RWPE1 (cell line): ENCODE results near the gene CDH13.

Experiments used
- CTCF ChIA-PET: fragments of 350-600 bp; sonication (Branson Sonifier 250); formaldehyde crosslinking; extraction: SDS; loops from one replicate; lab custom pipeline; 2021; lab: Yijun Ruan, JAX
- POLR2A ChIA-PET: fragments of 400-600 bp; formaldehyde crosslinking; extraction: SDS; loops from one replicate; lab custom pipeline; 2020; ENCODE audit warnings: antibody characterized with exemption; ENCODE audit not compliant: low non-redundant PET; lab: Yijun Ruan, JAX
- DNase-seq: peaks from one replicate; pipeline ENCODE4 v3.0.0; 2012; ENCODE audit warnings: low spot score
- H3K27ac ChIP-seq: fragments of 450-650 bp; 2 replicates; pipeline ENCODE4 v1.5.1; 2017
- TF ChIP-seq, protein P1 (sequence below): fragments of 450-650 bp; conservative IDR thresholded peaks from 2 replicates; pipeline ENCODE4 v1.5.1; 2017; ENCODE audit warnings: low read depth, mild to moderate bottlenecking

Gene CDH13

DNA sequence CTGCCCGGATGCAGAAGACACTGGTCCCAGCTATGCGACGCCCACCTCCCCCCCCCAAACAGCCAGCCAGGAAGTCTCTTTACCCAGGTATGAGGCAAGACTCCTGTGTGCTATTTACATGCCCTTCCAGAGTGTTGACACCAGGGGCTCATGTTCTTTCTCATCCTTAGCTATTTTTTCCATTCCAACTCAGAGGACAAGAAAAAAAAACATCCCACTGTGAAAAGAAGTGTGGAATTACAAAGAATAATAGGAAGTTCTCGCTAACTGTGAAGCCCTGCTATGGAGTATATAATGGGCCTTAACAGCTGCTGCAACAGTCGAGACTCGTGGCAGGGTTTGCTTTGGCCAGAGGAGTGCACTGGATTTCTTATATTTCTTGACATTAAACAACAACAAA, 584.9 kb downstream of the CDH13 start:
- CTCF ChIA-PET = no interaction called here
- no peak overlapping the region for H3K27ac ChIP-seq
- POLR2A ChIA-PET = interaction anchor here (0.6 kb wide), 1 partner anchor 13 kb away, joined by 3 read pairs; no protein-coding TSS in a partner anchor
- TF ChIP-seq, protein P1, sequence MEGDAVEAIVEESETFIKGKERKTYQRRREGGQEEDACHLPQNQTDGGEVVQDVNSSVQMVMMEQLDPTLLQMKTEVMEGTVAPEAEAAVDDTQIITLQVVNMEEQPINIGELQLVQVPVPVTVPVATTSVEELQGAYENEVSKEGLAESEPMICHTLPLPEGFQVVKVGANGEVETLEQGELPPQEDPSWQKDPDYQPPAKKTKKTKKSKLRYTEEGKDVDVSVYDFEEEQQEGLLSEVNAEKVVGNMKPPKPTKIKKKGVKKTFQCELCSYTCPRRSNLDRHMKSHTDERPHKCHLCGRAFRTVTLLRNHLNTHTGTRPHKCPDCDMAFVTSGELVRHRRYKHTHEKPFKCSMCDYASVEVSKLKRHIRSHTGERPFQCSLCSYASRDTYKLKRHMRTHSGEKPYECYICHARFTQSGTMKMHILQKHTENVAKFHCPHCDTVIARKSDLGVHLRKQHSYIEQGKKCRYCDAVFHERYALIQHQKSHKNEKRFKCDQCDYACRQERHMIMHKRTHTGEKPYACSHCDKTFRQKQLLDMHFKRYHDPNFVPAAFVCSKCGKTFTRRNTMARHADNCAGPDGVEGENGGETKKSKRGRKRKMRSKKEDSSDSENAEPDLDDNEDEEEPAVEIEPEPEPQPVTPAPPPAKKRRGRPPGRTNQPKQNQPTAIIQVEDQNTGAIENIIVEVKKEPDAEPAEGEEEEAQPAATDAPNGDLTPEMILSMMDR = no peak
- DNase-seq = no peak

DNA sequence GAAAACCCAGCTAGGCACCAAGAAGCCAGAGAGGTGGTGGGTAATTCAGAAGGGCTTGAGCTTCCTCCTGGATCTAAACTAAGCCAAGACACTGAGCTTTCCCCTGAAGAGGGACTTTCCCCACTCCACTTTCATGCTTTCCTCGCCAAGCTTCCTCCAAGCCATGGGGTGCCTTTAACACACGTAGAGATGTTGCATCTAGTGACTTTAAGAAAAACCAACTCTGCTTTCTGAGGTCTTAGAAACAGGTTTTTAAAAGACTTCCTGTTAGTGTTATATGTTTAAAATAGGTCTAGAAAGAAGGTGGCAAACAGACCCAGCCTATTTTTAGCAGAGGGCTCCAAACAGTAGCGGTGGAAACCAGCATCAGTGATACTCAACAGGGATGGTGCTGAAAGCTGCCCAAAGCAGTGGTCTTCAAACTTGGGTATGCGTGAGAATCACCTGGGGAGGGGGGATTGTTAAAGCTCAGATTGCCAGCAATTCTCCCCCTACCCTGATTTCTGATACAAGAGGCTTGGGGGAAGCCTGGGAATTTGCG, 585.6 kb downstream of the CDH13 start:
- H3K27ac ChIP-seq = no peak overlapping the region
- ChIA-PET CTCF (no interaction called here), POLR2A (no interaction called here)
- DNase-seq = no peak
- TF ChIP-seq, protein P1 = no peak

DNA sequence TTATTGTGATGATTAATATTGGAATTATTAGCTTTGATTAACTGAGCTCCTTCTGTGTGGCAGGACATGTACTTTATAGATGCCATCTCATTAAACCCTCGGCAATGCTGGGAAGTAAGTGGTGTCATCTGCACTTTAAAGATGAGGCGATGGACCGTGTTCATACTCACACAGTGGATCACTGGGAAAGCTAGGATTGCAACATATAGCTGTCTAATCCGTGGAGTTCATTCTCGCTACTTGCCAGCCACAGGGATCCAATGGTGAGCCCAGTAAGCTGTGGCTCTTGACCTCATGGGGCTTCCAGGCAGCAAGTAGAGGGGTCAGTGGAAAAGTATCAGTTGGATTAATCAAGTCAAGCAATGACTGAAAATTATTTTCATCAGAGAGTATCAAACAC, 587.9 kb downstream of the CDH13 start:
- ChIA-PET POLR2A (no interaction called here), CTCF (interaction anchor here (0.6 to 0.7 kb wide), 2 partner anchors 524 to 705 kb away, joined by 3 to 4 read pairs; no protein-coding TSS in a partner anchor)
- TF ChIP-seq, protein P1 = no peak
- H3K27ac ChIP-seq = no peak overlapping the region
- no peak for DNase-seq

DNA sequence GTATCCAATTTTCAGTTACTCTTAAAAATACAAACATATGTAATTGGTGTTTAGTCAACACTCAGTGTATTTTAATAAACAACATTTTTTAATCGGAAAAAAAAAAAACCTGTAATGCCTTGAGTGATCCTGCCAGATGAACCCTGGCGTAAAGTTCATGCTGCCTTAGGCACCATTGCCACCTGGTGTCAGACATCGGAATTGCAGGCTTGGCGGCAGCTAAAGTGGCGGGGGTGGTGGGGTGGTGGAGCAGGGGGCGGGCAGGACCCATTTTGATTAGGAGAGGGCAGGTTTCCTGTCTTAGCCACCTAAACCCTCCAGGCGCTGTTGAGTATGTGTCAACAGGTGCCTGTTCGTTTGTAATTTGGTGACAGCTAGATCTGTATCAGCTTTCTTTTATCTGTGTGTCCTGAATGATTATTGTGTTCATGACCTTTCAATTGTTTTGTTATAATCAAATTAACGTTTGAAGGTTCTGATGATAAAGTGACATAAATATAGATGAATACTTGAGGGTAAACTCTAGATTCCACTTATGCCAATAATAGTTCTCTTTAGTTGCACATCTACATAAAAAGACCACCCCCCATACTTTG, 588.7 kb downstream of the CDH13 start:
- ChIA-PET POLR2A (no interaction called here), CTCF (interaction anchor here (0.6 to 0.7 kb wide), 7 partner anchors 37 to 847 kb away, joined by 3 to 9 read pairs (median 4); no protein-coding TSS in a partner anchor)
- DNase-seq = peak; percentile 32
- no peak overlapping the region for H3K27ac ChIP-seq
- TF ChIP-seq, protein P1 = peak; percentile 67

DNA sequence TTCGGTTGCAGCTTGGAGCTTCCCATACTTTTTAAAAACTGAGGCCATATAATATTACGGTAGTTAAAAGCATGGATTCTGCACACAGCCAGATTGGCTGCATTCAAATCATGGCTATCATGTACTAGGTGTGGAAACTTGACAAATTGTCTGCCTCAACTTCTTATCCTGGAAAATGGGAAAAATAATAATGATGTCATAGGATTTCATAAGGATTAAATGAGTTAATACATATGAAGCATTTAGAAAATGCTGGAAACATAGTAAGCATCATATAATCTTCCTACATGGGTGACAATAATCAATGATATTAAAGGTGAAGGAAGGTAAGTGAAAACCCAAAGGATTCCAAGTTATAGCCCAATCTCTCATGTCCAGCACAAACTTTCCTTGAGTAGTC, 592.5 kb downstream of the CDH13 start:
- TF ChIP-seq, protein P1 = no peak
- ChIA-PET POLR2A (no interaction called here), CTCF (no interaction called here)
- H3K27ac ChIP-seq = no peak overlapping the region
- no peak for DNase-seq

DNA sequence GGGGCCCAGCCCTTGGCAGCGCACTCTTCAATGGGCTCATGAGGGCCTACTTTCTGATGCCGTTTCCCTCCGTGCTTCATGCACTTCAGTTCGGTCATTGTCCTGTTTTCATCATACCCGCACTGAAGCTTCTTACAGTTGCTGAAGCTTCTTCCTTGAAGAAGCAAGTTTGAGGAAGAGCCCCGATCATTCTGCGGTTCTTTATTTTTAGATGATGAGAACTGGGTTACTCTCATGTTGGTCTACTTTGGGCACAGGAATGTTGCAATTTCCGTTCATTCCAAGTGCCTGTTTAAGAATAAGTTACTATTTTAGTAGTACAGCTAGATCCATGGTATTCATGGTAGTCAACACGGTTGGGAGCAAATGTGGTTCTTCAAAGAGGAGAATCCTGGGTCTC, 593.3 kb downstream of the CDH13 start:
- DNase-seq = no peak
- H3K27ac ChIP-seq = no peak overlapping the region
- CTCF ChIA-PET = no interaction called here
- TF ChIP-seq, protein P1 = no peak
- POLR2A ChIA-PET = no interaction called here
